ENCODE results near the gene ILF2.

- TF ChIP-seq CTCF (IDR thresholded peaks at IDR 0.05) (peak; percentile 73), CHD4 (IDR thresholded peaks at IDR 0.05; ENCODE audit: borderline replicate concordance) (no peak), EP300 (IDR thresholded peaks at IDR 0.05) (no peak), HOXB13 (CRISPR knock-in tag; IDR thresholded peaks at IDR 0.05; ENCODE audit: low read depth) (no peak), POLR2A (IDR thresholded peaks at IDR 0.05; ENCODE audit: low read length) (peak; percentile 75), MAX (IDR thresholded peaks at IDR 0.05) (peak; percentile 55), BHLHE40 (IDR thresholded peaks at IDR 0.05; ENCODE audit: low read depth, low read length) (no peak), RFX5 (IDR thresholded peaks at IDR 0.05) (no peak), HOXA7 (CRISPR knock-in tag; IDR thresholded peaks at IDR 0.05) (no peak)
Measured at GRCh38 chr1:153626904-153627714, 43.7 kb downstream of the ILF2 start, which contains the start of gene S100A13.
